Osteocyte (in vitro differentiated cells): ENCODE results near the gene TLK2. TPM values are rescaled to one million over a fixed set of nuclear protein-coding genes. Genes with fewer than 3 reads are reported as not detected.

Source experiments
- DNase-seq: peaks from one replicate; pipeline ENCODE4 v3.0.0; 2021; ENCODE audit warnings: mixed read lengths; ENCODE audit not compliant: unreplicated experiment; ENCODE audit errors: extremely low spot score
- H3K27ac Mint-ChIP-seq: one replicate; pipeline ENCODE4 v1.8.0; 2021; ENCODE audit warnings: mild to moderate bottlenecking, mixed read lengths; ENCODE audit not compliant: unreplicated experiment
- H3K27me3 Mint-ChIP-seq: one replicate; pipeline ENCODE4 v1.8.0; 2021; ENCODE audit warnings: mixed read lengths; ENCODE audit not compliant: unreplicated experiment
- H3K36me3 Mint-ChIP-seq: one replicate; pipeline ENCODE4 v1.8.0; 2021; ENCODE audit warnings: mixed read lengths; ENCODE audit not compliant: unreplicated experiment
- H3K4me1 Mint-ChIP-seq: one replicate; pipeline ENCODE4 v1.8.0; 2021; ENCODE audit warnings: mixed read lengths; ENCODE audit not compliant: unreplicated experiment
- H3K4me3 Mint-ChIP-seq: one replicate; pipeline ENCODE4 v1.8.0; 2021; ENCODE audit warnings: mild to moderate bottlenecking, moderate library complexity, mixed read lengths; ENCODE audit not compliant: unreplicated experiment
- H3K9me3 Mint-ChIP-seq: one replicate; pipeline ENCODE4 v1.8.0; 2021; ENCODE audit warnings: mixed read lengths; ENCODE audit not compliant: unreplicated experiment
- CTCF ChIP-seq: fragments of 200-600 bp; sonication (generic); IDR thresholded peaks from 2 replicates; pipeline ENCODE4 v1.5.0; 2021; ENCODE audit warnings: antibody characterized with exemption, mild to moderate bottlenecking, moderate library complexity
- total RNA-seq: library from RNA; stranded (reverse); gene quantifications from 2 replicates; pipeline ENCODE4 v1.2.1, GENCODE V29; 2021

TLK2 gene
- total RNA-seq, 1 donor from 2014 or later, result 51.9 TPM

GRCh38 chr17:62641153-62641552, 162.5 kb downstream of the TLK2 start:
- peaks cover 39% of the 10 kb centered on the region for H3K4me1 Mint-ChIP-seq
- peaks cover 11% of the 10 kb centered on the region for H3K36me3 Mint-ChIP-seq
- no peaks in the 10 kb centered on the region for H3K9me3 Mint-ChIP-seq
- peak overlapping the region; percentile 14 for H3K27ac Mint-ChIP-seq
- no peak for DNase-seq
- no peak overlapping the region for H3K4me3 Mint-ChIP-seq
- no peak for TF ChIP-seq CTCF
- no peaks in the 10 kb centered on the region for H3K27me3 Mint-ChIP-seq

GRCh38 chr17:62641951-62642350, 163.3 kb downstream of the TLK2 start:
- no peak overlapping the region for H3K27ac Mint-ChIP-seq

GRCh38 chr17:62643496-62643895, 164.9 kb downstream of the TLK2 start:
- DNase-seq, result no peak
- H3K27me3 Mint-ChIP-seq, result no peaks in the 10 kb centered on the region
- TF ChIP-seq CTCF, result no peak
- H3K4me3 Mint-ChIP-seq, result no peak overlapping the region
- no peak overlapping the region for H3K27ac Mint-ChIP-seq
- H3K4me1 Mint-ChIP-seq, result peaks cover 45% of the 10 kb centered on the region
- no peaks in the 10 kb centered on the region for H3K9me3 Mint-ChIP-seq
- H3K36me3 Mint-ChIP-seq, result peaks cover 22% of the 10 kb centered on the region

More at GRCh38 chr17:62641951-62642350, 163.3 kb downstream of the TLK2 start:
- TF ChIP-seq CTCF, result no peak
- H3K36me3 Mint-ChIP-seq, result peaks cover 17% of the 10 kb centered on the region
- H3K4me3 Mint-ChIP-seq, result no peak overlapping the region
- no peak for DNase-seq
- no peaks in the 10 kb centered on the region for H3K27me3 Mint-ChIP-seq
- H3K9me3 Mint-ChIP-seq, result no peaks in the 10 kb centered on the region
- peaks cover 44% of the 10 kb centered on the region for H3K4me1 Mint-ChIP-seq

- H3K9me3 Mint-ChIP-seq, result no peaks in the 10 kb centered on the region
- H3K4me1 Mint-ChIP-seq, result peaks cover 43% of the 10 kb centered on the region
- H3K27ac Mint-ChIP-seq, result peak overlapping the region; percentile 38
- no peak overlapping the region for H3K4me3 Mint-ChIP-seq
- TF ChIP-seq CTCF, result no peak
- H3K36me3 Mint-ChIP-seq, result peaks cover 22% of the 10 kb centered on the region
- no peaks in the 10 kb centered on the region for H3K27me3 Mint-ChIP-seq
- no peak for DNase-seq
Observed at GRCh38 chr17:62644487-62645173, 166.0 kb downstream of the TLK2 start.

GRCh38 chr17:62648251-62648955, 169.8 kb downstream of the TLK2 start:
- DNase-seq, result no peak
- no peaks in the 10 kb centered on the region for H3K27me3 Mint-ChIP-seq
- no peak for TF ChIP-seq CTCF
- no peaks in the 10 kb centered on the region for H3K9me3 Mint-ChIP-seq
- H3K36me3 Mint-ChIP-seq, result peaks cover 12% of the 10 kb centered on the region
- H3K4me1 Mint-ChIP-seq, result peaks cover 62% of the 10 kb centered on the region
- peak overlapping the region; percentile 72 for H3K27ac Mint-ChIP-seq
- H3K4me3 Mint-ChIP-seq, result no peak overlapping the region
